Mesenteric fat pad (tissue), 1 donor: Measurements from ENCODE around the gene DNASE2. TPM values are rescaled to one million over a fixed set of nuclear protein-coding genes. Genes with fewer than 3 reads are reported as not detected.

Experiments used
- DNase-seq: peaks from one replicate; pipeline ENCODE4 v3.0.0-alpha.2; 2020; ENCODE audit warnings: low spot score
- total RNA-seq: library from RNA; stranded (reverse); fragmentation: NEBNext Ultra II Directional; extraction: Animal tissue kit (Norgen Biotek cat#: 25700); gene quantifications from one replicate; pipeline ENCODE4 v1.2.1, GENCODE V29; 2021
- donor health status: DM: yes; HTN: yes; CAD: no.

DNASE2 gene
- total RNA-seq, 1 donor from 2014 or later = 28.9 TPM

GRCh38 chr19:12886969-12887747 is 5.9 kb upstream of the DNASE2 start, which contains the start of gene KLF1:
Gene KLF1 (minus strand): TSS chr19:12887201. CDS start chr19:12887140, 61 bp downstream.
- no peak for DNase-seq

GRCh38 chr19:12886651-12886968 is 5.4 kb upstream of the DNASE2 start:
- DNase-seq = no peak

- DNase-seq = no peak
These were observed 4.8 kb upstream of the DNASE2 start for GRCh38 chr19:12885749-12886650.

GRCh38 chr19:12884926-12885748 is 3.9 kb upstream of the DNASE2 start:
- no peak for DNase-seq

- DNase-seq = no peak
These were observed 3.3 kb upstream of the DNASE2 start for GRCh38 chr19:12884627-12884925.

GRCh38 chr19:12884202-12884601 is 3.0 kb upstream of the DNASE2 start:
- no peak for DNase-seq

- DNase-seq = no peak
These were observed 1.3 kb upstream of the DNASE2 start for GRCh38 chr19:12882589-12882988.

- DNase-seq = no peak
These were observed 588 bp downstream of the DNASE2 start for GRCh38 chr19:12880551-12881171.

GRCh38 chr19:12875086-12875485 is 6.2 kb downstream of the DNASE2 start:
- no peak for DNase-seq

- DNase-seq = no peak
These were observed 7.1 kb downstream of the DNASE2 start for GRCh38 chr19:12873891-12874745.

- no peak for DNase-seq
These were observed 8.0 kb downstream of the DNASE2 start for GRCh38 chr19:12872941-12873890.

- no peak for DNase-seq
These were observed 9.0 kb downstream of the DNASE2 start for GRCh38 chr19:12872255-12872654.

- no peak for DNase-seq
These were observed 9.6 kb downstream of the DNASE2 start for GRCh38 chr19:12871681-12872080.

GRCh38 chr19:12868540-12869112 is 12.6 kb downstream of the DNASE2 start:
- DNase-seq = no peak

- no peak for DNase-seq
These were observed 13.8 kb downstream of the DNASE2 start for GRCh38 chr19:12867120-12868099.

- DNase-seq = no peak
These were observed 14.7 kb downstream of the DNASE2 start for GRCh38 chr19:12866416-12867119.
